Stimulated activated CD8-positive, alpha-beta memory T cell treated with anti-CD3 and anti-CD28 coated beads, Interleukin-4, amount 100 ng/mL, for 24 hours (primary cell): Measurements from ENCODE around the gene MOCS2.

Experiments used
- DNase-seq: peaks from one replicate; pipeline ENCODE4 v3.0.0-alpha.2; 2020; ENCODE audit warnings: low read depth

Gene MOCS2

DNA sequence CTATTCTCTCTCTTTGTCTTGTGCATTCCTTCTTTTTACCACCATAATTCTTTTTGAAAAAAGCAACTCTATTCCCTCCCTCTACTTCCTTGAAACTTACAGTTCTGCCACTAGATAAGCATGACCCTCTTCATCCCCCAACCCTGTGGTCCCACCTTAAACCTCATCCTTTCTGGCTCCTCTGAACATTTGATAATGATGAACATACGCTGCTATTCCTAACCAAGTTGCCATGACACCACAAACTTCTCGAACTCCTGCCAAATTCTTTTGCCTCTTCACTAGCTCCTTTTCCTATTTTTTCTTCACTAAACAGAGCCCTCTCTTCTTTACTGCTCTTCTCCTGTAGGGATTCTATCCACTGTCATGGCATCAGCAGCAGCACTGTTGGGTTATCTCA is 57.1 kb downstream of the MOCS2 start:
- DNase-seq = no peak

DNA sequence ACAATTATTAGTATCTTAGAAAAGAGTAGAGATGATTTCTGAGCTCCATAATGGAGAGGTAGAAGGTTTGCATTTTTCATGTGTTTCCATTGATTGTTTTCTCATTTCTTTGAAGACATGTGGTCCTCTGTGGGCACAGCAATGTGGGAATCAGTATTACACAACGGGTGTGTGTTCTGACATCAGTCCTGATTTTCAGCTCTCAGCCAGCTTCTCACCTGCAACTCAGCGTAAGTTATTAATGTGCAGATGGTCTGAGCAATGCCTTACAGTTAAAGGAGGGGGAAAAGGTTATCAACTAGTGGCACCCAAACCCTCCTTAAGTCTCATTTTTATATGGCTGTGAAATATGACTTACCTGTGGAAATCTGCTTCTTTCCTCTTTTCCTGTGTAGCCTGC is 61.3 kb downstream of the MOCS2 start:
- DNase-seq = no peak
